Tibial nerve (tissue), 4 donors: ENCODE data around the gene USP4.

Experiments
- CTCF ChIP-seq, 5 experiments: fragments of 200-600 bp in 3 of 5; fragments of 450-650 bp in 2 of 5; sonication (generic) in 3 of 5; IDR thresholded peaks; one replicate each; pipeline ENCODE4 v1.5.1; 2016 to 2019; ENCODE audit warnings: antibody characterized with exemption in 5 of 5, mild to moderate bottlenecking in 3 of 5, moderate library complexity in 2 of 5
- EP300 ChIP-seq, 2 donors: sonication (generic); formaldehyde crosslinking; IDR thresholded peaks; one replicate each; pipeline ENCODE4 v1.6.1; 2017; ENCODE audit warnings: antibody characterized with exemption in 2 of 2, mild to moderate bottlenecking in 1 of 2
- POLR2A ChIP-seq, 2 donors: fragments of 450-650 bp; IDR thresholded peaks; one replicate each; pipeline ENCODE4 v1.6.1; 2017; ENCODE audit warnings: antibody characterized with exemption in 2 of 2, mild to moderate bottlenecking in 2 of 2, moderate library complexity in 2 of 2

GRCh38 chr3:49378249-49378895 lies 38.5 kb upstream of the USP4 start:
- TF ChIP-seq CTCF (IDR thresholded peaks at IDR 0.05) (no peak), POLR2A (IDR thresholded peaks at IDR 0.05) (no peak), EP300 (IDR thresholded peaks at IDR 0.05) (peak in 1 of 2 donors; percentile 10)
